ENCODE data around the gene SPRR3.

GRCh38 chr1:152982076-152982475 is 19.5 kb upstream of the SPRR3 start:
- TF ChIP-seq CTCF (IDR thresholded peaks at IDR 0.05; ENCODE audit: low read depth, low read length, missing input control) (no peak), MAX (IDR thresholded peaks at IDR 0.05) (no peak), YY1 (IDR thresholded peaks at IDR 0.05) (no peak)
